GM19397 (cell line): Measurements from ENCODE around the gene APRT.

Source experiments
- ATAC-seq: cut with Tn5 transposase; IDR thresholded peaks from one replicate; pipeline ENCODE4 v1.9.1; 2021; ENCODE audit warnings: mild to moderate bottlenecking, moderate library complexity; ENCODE audit not compliant: unreplicated experiment

APRT gene

GRCh38 chr16:88760424-88761142 lies 51.1 kb downstream of the APRT start:
- no peak for ATAC-seq

GRCh38 chr16:88759976-88760350 lies 51.8 kb downstream of the APRT start:
- no peak for ATAC-seq
